CD4-positive, alpha-beta memory T cell (primary cell): ENCODE data around the gene BLNK. TPM values are rescaled to one million over a fixed set of nuclear protein-coding genes. Genes with fewer than 3 reads are reported as not detected.
A peak's percentile ranks its signal among the peaks of the same experiment; 100 is the strongest.
"Not testable (repeated sequence)": the region's sequence is repeated elsewhere in the genome, so short reads cannot be mapped to it uniquely, and the experiment has no call there.

ENCODE experiments used
- CTCF ChIA-PET: fragments of 350-600 bp; sonication (Branson Sonifier 250); formaldehyde crosslinking; loops from one replicate; lab custom pipeline; 2021; ENCODE audit warnings: inconsistent platforms; ENCODE audit not compliant: partially characterized antibody; lab: Charles Lee
- POLR2A ChIA-PET: fragments of 350-600 bp; sonication (Branson Sonifier 250); formaldehyde crosslinking; loops from one replicate; lab custom pipeline; 2021; ENCODE audit not compliant: partially characterized antibody; lab: Charles Lee
- DNase-seq, 5 donors: peaks; one replicate each; pipeline versions ENCODE4 v3.0.0 to v3.0.0-alpha.2; 2020 to 2022; ENCODE audit warnings: mixed read lengths in 1 of 5
- H3K27ac ChIP-seq: one replicate; pipeline ENCODE4 v1.7.0; 2013; ENCODE audit warnings: low read depth, low read length
- H3K27me3 ChIP-seq: 2 replicates; pipeline ENCODE4 v1.7.0; 2013; ENCODE audit warnings: mild to moderate bottlenecking, low read length, moderate library complexity; ENCODE audit not compliant: insufficient read depth
- H3K36me3 ChIP-seq: 2 replicates; pipeline ENCODE4 v1.7.0; 2013; ENCODE audit warnings: mild to moderate bottlenecking, low read length, moderate library complexity; ENCODE audit not compliant: insufficient read depth
- H3K4me1 ChIP-seq: 2 replicates; pipeline ENCODE4 v1.7.0; 2013; ENCODE audit warnings: mild to moderate bottlenecking, low read length, moderate library complexity; ENCODE audit not compliant: insufficient read depth
- H3K4me3 ChIP-seq, 2 donors: one replicate each; pipeline ENCODE4 v1.7.0; 2013; ENCODE audit warnings: low read length in 2 of 2, mild to moderate bottlenecking in 1 of 2
- H3K9me3 ChIP-seq, 2 donors: one replicate each; pipeline ENCODE4 v1.7.0; 2013; ENCODE audit warnings: low read length in 2 of 2, control low read depth in 1 of 2; ENCODE audit not compliant: control insufficient read depth in 1 of 2
- H3K27ac Mint-ChIP-seq, 7 donors: one replicate each; pipeline ENCODE4 v1.8.0; 2020 to 2021; ENCODE audit warnings: mixed read lengths in 7 of 7, mild to moderate bottlenecking in 6 of 7, inconsistent platforms in 3 of 7, moderate library complexity in 3 of 7
- H3K27me3 Mint-ChIP-seq, 2 donors: one replicate each; pipeline ENCODE4 v1.8.0; 2020 to 2021; ENCODE audit warnings: mixed read lengths in 2 of 2
- H3K36me3 Mint-ChIP-seq, 2 donors: one replicate each; pipeline ENCODE4 v1.8.0; 2020 to 2021; ENCODE audit warnings: mixed read lengths in 2 of 2, inconsistent platforms in 1 of 2, mild to moderate bottlenecking in 1 of 2
- H3K4me1 Mint-ChIP-seq, 4 donors: one replicate each; pipeline ENCODE4 v1.8.0; 2020 to 2021; ENCODE audit warnings: mixed read lengths in 4 of 4, mild to moderate bottlenecking in 1 of 4
- H3K4me3 Mint-ChIP-seq, 8 donors: one replicate each; pipeline ENCODE4 v1.8.0; 2020 to 2021; ENCODE audit warnings: mixed read lengths in 8 of 8, mild to moderate bottlenecking in 7 of 8, moderate library complexity in 6 of 8, inconsistent platforms in 3 of 8
- H3K9me3 Mint-ChIP-seq, 8 donors: one replicate each; pipeline ENCODE4 v1.8.0; 2020 to 2021; ENCODE audit warnings: mixed read lengths in 8 of 8, mild to moderate bottlenecking in 5 of 8, inconsistent platforms in 3 of 8, moderate library complexity in 1 of 8
- intact Hi-C: fragments of 100-400 bp; cut with micrococcal nuclease; formaldehyde crosslinking; loops from one replicate; pipeline ENCODE4 v1.15.1; 2023
- polyA plus RNA-seq, 2 donors: library from polyadenylated mRNA; unstranded; fragments of 300-500 nt; fragmentation: Illumina TruSeq; gene quantifications; one replicate each; pipeline ENCODE4 v1.2.3, GENCODE V29; 2021
- total RNA-seq, 2 experiments: library from RNA; stranded (reverse); gene quantifications; one replicate each; pipeline ENCODE4 v1.2.3, GENCODE V29; 2021

BLNK gene
- total and polyA plus RNA-seq, 4 experiments from 2014 or later: 0.19 to 1.0 TPM; not detected in 2

GRCh38 chr10:96309628-96310320, 38.4 kb upstream of the BLNK start:
- intact Hi-C loops: no loop called here
- H3K9me3 Mint-ChIP-seq: no peaks in the 10 kb centered on the region
- no peak overlapping the region for H3K27ac Mint-ChIP-seq
- peaks cover 0 to 2% (median 0%) of the 10 kb centered on the region in 4 donors for H3K4me1 Mint-ChIP-seq
- H3K27me3 Mint-ChIP-seq: peaks cover 15 to 31% of the 10 kb centered on the region in 2 donors
- Histone ChIP-seq H3K4me1 (no peaks in the 10 kb centered on the region), H3K27me3 (no peaks in the 10 kb centered on the region), H3K4me3 (no peak overlapping the region), H3K36me3 (no peaks in the 10 kb centered on the region), H3K27ac (no peak overlapping the region), H3K9me3 (no peaks in the 10 kb centered on the region)
- DNase-seq: no peak
- ChIA-PET CTCF (interaction anchor here (1.2 to 1.4 kb wide), 2 partner anchors 25 to 61 kb away, joined by 3 to 4 read pairs; no protein-coding TSS in a partner anchor), POLR2A (no interaction called here)
- no peak overlapping the region for H3K4me3 Mint-ChIP-seq
- H3K36me3 Mint-ChIP-seq: no peaks in the 10 kb centered on the region

- H3K27me3 ChIP-seq, H3K4me3 ChIP-seq, intact Hi-C loops, H3K9me3 ChIP-seq, H3K27ac Mint-ChIP-seq, POLR2A ChIA-PET, H3K36me3 Mint-ChIP-seq, H3K36me3 ChIP-seq, H3K4me1 Mint-ChIP-seq, DNase-seq, H3K4me1 ChIP-seq, H3K27ac ChIP-seq, H3K4me3 Mint-ChIP-seq, H3K9me3 Mint-ChIP-seq: not testable (repeated sequence)
- CTCF ChIA-PET: interaction anchor here (1.3 kb wide), 1 partner anchor 79 kb away, joined by 4 read pairs; no protein-coding TSS in a partner anchor
- peaks cover 17 to 34% of the 10 kb centered on the region in 2 donors for H3K27me3 Mint-ChIP-seq
Measured at GRCh38 chr10:96308854-96309253, 37.5 kb upstream of the BLNK start.

GRCh38 chr10:96306516-96306915, 35.1 kb upstream of the BLNK start:
- H3K27me3 Mint-ChIP-seq: peaks cover 18 to 36% of the 10 kb centered on the region in 2 donors
- Histone ChIP-seq H3K27me3 (no peaks in the 10 kb centered on the region), H3K4me3 (no peak overlapping the region), H3K9me3 (no peaks in the 10 kb centered on the region), H3K27ac (no peak overlapping the region), H3K36me3 (no peaks in the 10 kb centered on the region), H3K4me1 (no peaks in the 10 kb centered on the region)
- H3K4me1 Mint-ChIP-seq: peaks cover 0 to 2% (median 0%) of the 10 kb centered on the region in 4 donors
- no peaks in the 10 kb centered on the region for H3K9me3 Mint-ChIP-seq
- CTCF ChIA-PET: interaction anchor here (1.1 kb wide), 1 partner anchor 34 kb away, joined by 4 read pairs; no protein-coding TSS in a partner anchor
- intact Hi-C loops: no loop called here
- no peaks in the 10 kb centered on the region for H3K36me3 Mint-ChIP-seq
- H3K27ac Mint-ChIP-seq: no peak overlapping the region
- no peak overlapping the region for H3K4me3 Mint-ChIP-seq
- no peak for DNase-seq
- POLR2A ChIA-PET: no interaction called here

- CTCF ChIA-PET: no interaction called here
- Mint-ChIP-seq H3K4me3 (no peak overlapping the region), H3K27ac (no peak overlapping the region), H3K36me3 (no peaks in the 10 kb centered on the region), H3K4me1 (peaks cover 0 to 3% (median 0%) of the 10 kb centered on the region in 4 donors), H3K9me3 (no peaks in the 10 kb centered on the region), H3K27me3 (peaks cover 24 to 39% of the 10 kb centered on the region in 2 donors)
- POLR2A ChIA-PET: no interaction called here
- no peak for DNase-seq
- Histone ChIP-seq H3K9me3 (no peaks in the 10 kb centered on the region), H3K27me3 (no peaks in the 10 kb centered on the region), H3K27ac (no peak overlapping the region), H3K4me3 (no peak overlapping the region), H3K36me3 (no peaks in the 10 kb centered on the region), H3K4me1 (peaks cover 2% of the 10 kb centered on the region)
- intact Hi-C loops: no loop called here
Measured at GRCh38 chr10:96305019-96305418, 33.6 kb upstream of the BLNK start.

- H3K4me1 Mint-ChIP-seq: peaks cover 6 to 9% (median 7%) of the 10 kb centered on the region in 4 donors
- intact Hi-C loops: no loop called here
- POLR2A ChIA-PET: no interaction called here
Measured at GRCh38 chr10:96304230-96304629, 32.9 kb upstream of the BLNK start, which contains the start of gene DNTT. Gene DNTT (plus strand): TSS chr10:96304434. CDS start chr10:96304498, 64 bp downstream.

GRCh38 chr10:96301616-96302015, 30.2 kb upstream of the BLNK start:
- Mint-ChIP-seq H3K9me3 (peaks cover 0 to 2% (median 0%) of the 10 kb centered on the region in 8 donors), H3K4me3 (no peak overlapping the region), H3K27me3 (peaks cover 19 to 54% of the 10 kb centered on the region in 2 donors), H3K27ac (no peak overlapping the region), H3K4me1 (peaks cover 9 to 20% (median 12%) of the 10 kb centered on the region in 4 donors), H3K36me3 (no peaks in the 10 kb centered on the region)
- ChIA-PET POLR2A (no interaction called here), CTCF (interaction anchor here (2.0 kb wide), 1 partner anchor 72 kb away, joined by 7 read pairs; no protein-coding TSS in a partner anchor)
- no peak for DNase-seq
- Histone ChIP-seq H3K4me1 (peaks cover 16% of the 10 kb centered on the region), H3K27me3 (no peaks in the 10 kb centered on the region), H3K4me3 (no peak overlapping the region), H3K27ac (no peak overlapping the region), H3K9me3 (no peaks in the 10 kb centered on the region), H3K36me3 (no peaks in the 10 kb centered on the region)
- intact Hi-C loops: no loop called here

More at GRCh38 chr10:96304230-96304629, 32.9 kb upstream of the BLNK start, which contains the start of gene DNTT:
- no peak within 1 kb of the TSS for H3K27ac Mint-ChIP-seq
- no peak within 1 kb of the TSS for H3K4me3 ChIP-seq
- CTCF ChIA-PET: no interaction called here
- no peak within 1 kb of the TSS for H3K4me3 Mint-ChIP-seq
- H3K36me3 ChIP-seq: no peaks in the 10 kb centered on the region
- H3K27me3 Mint-ChIP-seq: peaks cover 23 to 45% of the 10 kb centered on the region in 2 donors
- H3K36me3 Mint-ChIP-seq: no peaks in the 10 kb centered on the region
- no peak within 1 kb of the TSS for H3K27ac ChIP-seq
- DNase-seq: no peak
- no peaks in the 10 kb centered on the region for H3K27me3 ChIP-seq
- H3K9me3 Mint-ChIP-seq: no peaks in the 10 kb centered on the region
- H3K9me3 ChIP-seq: no peaks in the 10 kb centered on the region
- H3K4me1 ChIP-seq: peaks cover 8% of the 10 kb centered on the region

GRCh38 chr10:96299383-96299782, 28.0 kb upstream of the BLNK start:
- peak in 4 of 5 donors; percentile 2 to 35 (median 15) for DNase-seq
- H3K4me3 ChIP-seq: no peak overlapping the region

More at GRCh38 chr10:96299383-96299782, 28.0 kb upstream of the BLNK start:
- Mint-ChIP-seq H3K4me1 (peaks cover 9 to 26% (median 13%) of the 10 kb centered on the region in 4 donors), H3K27ac (peak overlapping the region in 3 of 7 donors; percentile 19 to 44 (median 30)), H3K4me3 (peak overlapping the region in 6 of 8 donors; percentile 18 to 57 (median 32)), H3K36me3 (no peaks in the 10 kb centered on the region), H3K9me3 (peaks cover 0 to 2% (median 0%) of the 10 kb centered on the region in 8 donors), H3K27me3 (peaks cover 20 to 48% of the 10 kb centered on the region in 2 donors)
- H3K27ac ChIP-seq: no peak overlapping the region
- H3K9me3 ChIP-seq: no peaks in the 10 kb centered on the region
- H3K36me3 ChIP-seq: no peaks in the 10 kb centered on the region
- POLR2A ChIA-PET: no interaction called here
- H3K4me1 ChIP-seq: peaks cover 16% of the 10 kb centered on the region
- intact Hi-C loops: no loop called here
- no peaks in the 10 kb centered on the region for H3K27me3 ChIP-seq
- CTCF ChIA-PET: interaction anchor here (0.9 to 1.6 kb wide), 4 partner anchors 23 to 70 kb away, joined by 3 to 4 read pairs (median 3); no protein-coding TSS in a partner anchor
